Measurements from ENCODE around the gene TRIM7.

DNA sequence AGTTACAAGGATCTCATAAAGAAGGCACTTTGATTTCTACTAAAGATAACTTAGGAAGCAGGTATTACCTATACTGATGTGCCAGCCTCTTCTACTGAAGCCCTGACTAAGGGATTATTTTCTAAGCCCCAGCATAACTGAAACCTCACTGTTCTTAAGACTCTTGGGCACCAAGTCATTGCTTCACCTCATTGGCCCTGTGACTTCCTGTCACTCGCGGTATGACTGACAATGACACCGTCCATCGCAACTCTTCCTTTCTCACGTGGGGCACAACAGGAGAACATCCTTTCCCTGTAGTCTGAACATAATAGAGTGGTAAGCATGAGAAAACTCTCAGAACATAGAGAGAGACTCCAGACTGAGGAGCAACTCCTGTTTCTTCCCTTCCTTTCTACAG is 51.2 kb downstream of the TRIM7 start:
- TF ChIP-seq, protein P1, sequence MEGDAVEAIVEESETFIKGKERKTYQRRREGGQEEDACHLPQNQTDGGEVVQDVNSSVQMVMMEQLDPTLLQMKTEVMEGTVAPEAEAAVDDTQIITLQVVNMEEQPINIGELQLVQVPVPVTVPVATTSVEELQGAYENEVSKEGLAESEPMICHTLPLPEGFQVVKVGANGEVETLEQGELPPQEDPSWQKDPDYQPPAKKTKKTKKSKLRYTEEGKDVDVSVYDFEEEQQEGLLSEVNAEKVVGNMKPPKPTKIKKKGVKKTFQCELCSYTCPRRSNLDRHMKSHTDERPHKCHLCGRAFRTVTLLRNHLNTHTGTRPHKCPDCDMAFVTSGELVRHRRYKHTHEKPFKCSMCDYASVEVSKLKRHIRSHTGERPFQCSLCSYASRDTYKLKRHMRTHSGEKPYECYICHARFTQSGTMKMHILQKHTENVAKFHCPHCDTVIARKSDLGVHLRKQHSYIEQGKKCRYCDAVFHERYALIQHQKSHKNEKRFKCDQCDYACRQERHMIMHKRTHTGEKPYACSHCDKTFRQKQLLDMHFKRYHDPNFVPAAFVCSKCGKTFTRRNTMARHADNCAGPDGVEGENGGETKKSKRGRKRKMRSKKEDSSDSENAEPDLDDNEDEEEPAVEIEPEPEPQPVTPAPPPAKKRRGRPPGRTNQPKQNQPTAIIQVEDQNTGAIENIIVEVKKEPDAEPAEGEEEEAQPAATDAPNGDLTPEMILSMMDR (IDR thresholded peaks at IDR 0.05) = no peak
- TF ChIP-seq POLR2AphosphoS5 (IDR thresholded peaks at IDR 0.05; ENCODE audit: low read depth, low read length) = no peak
